Astrocyte (in vitro differentiated cells and primary cell): ENCODE results near the gene CDH7.

ENCODE experiments used
- CTCF ChIP-seq: IDR thresholded peaks from 2 replicates; pipeline ENCODE4 v1.5.1; 2011; ENCODE audit warnings: low read depth, mild to moderate bottlenecking, inconsistent platforms, low read length, moderate library complexity; ENCODE audit not compliant: insufficient read depth
- EZH2 ChIP-seq: IDR thresholded peaks from 2 replicates; pipeline ENCODE4 v1.6.1; 2012; ENCODE audit warnings: mild to moderate bottlenecking, low read length, inconsistent platforms; ENCODE audit not compliant: insufficient read depth

GRCh38 chr18:65767406-65767805 is 16.6 kb downstream of the CDH7 start:
- TF ChIP-seq CTCF: no peak
- no peak for TF ChIP-seq EZH2
